Activated CD4-positive, CD25-positive, alpha-beta regulatory T cell treated with anti-CD3 and anti-CD28 coated beads, Interleukin-2, amount 50 U/mL, for 24 hours (primary cell): ENCODE data around the gene SPAG8.

Experiments
- ATAC-seq, 2 donors: fragments of 150-1000 bp; cut with Tn5 transposase; one replicate each; pipeline ENCODE4 v1.10.0; 2021; ENCODE audit warnings: mild to moderate bottlenecking in 1 of 2, moderate library complexity in 1 of 2

SPAG8 gene

GRCh38 chr9:35808433-35808832, 3.6 kb downstream of the SPAG8 start:
- ATAC-seq = no peak

GRCh38 chr9:35806101-35806500, 6.0 kb downstream of the SPAG8 start:
- ATAC-seq = no peak

- ATAC-seq = no peak
These were observed 10.5 kb downstream of the SPAG8 start for GRCh38 chr9:35801328-35802128.

GRCh38 chr9:35800530-35800929, 11.5 kb downstream of the SPAG8 start:
- no peak for ATAC-seq

GRCh38 chr9:35798658-35799374, 13.2 kb downstream of the SPAG8 start:
- peak; percentile 99 for ATAC-seq

- no peak for ATAC-seq
These were observed 14.6 kb downstream of the SPAG8 start for GRCh38 chr9:35797311-35798109.

- ATAC-seq = no peak
These were observed 16.4 kb downstream of the SPAG8 start for GRCh38 chr9:35795695-35796094.

GRCh38 chr9:35793461-35793860, 18.6 kb downstream of the SPAG8 start:
- no peak for ATAC-seq

GRCh38 chr9:35792826-35793225, 19.2 kb downstream of the SPAG8 start:
- no peak for ATAC-seq

- ATAC-seq = no peak
These were observed 19.8 kb downstream of the SPAG8 start for GRCh38 chr9:35792024-35792813.

GRCh38 chr9:35791297-35791921, 20.7 kb downstream of the SPAG8 start, which contains the start of gene NPR2:
TSS of gene NPR2 (plus strand) at chr9:35791591. CDS start at chr9:35792409, 818 bp downstream.
- ATAC-seq = no peak

GRCh38 chr9:35790385-35791296, 21.4 kb downstream of the SPAG8 start:
- peak; percentile 80 to 90 for ATAC-seq

GRCh38 chr9:35790025-35790384, 22.1 kb downstream of the SPAG8 start:
- no peak for ATAC-seq

- ATAC-seq = no peak
These were observed 22.5 kb downstream of the SPAG8 start for GRCh38 chr9:35789541-35789940.

GRCh38 chr9:35783418-35783817, 28.6 kb downstream of the SPAG8 start:
- no peak for ATAC-seq

- ATAC-seq = no peak
These were observed 31.0 kb downstream of the SPAG8 start for GRCh38 chr9:35781066-35781465.

GRCh38 chr9:35778496-35778895, 33.6 kb downstream of the SPAG8 start:
- ATAC-seq = no peak

GRCh38 chr9:35776018-35776417, 36.0 kb downstream of the SPAG8 start:
- peak in 1 of 2 donors; percentile 45 for ATAC-seq

- no peak for ATAC-seq
These were observed 37.0 kb downstream of the SPAG8 start for GRCh38 chr9:35774907-35775635.

- ATAC-seq = no peak
These were observed 40.1 kb downstream of the SPAG8 start for GRCh38 chr9:35771943-35772342.
